A673 (cell line): ENCODE measurements around the gene THYN1. TPM values are rescaled to one million over a fixed set of nuclear protein-coding genes. Genes with fewer than 3 reads are reported as not detected.

Source experiments
- BruUV-seq: library from RNA; stranded (reverse); fragments of 400-500 nt; replicated peaks from 2 replicates; lab custom pipeline; 2021; lab: Mats Ljungman, UMichigan
- CTCF ChIA-PET: fragments of 300-600 bp; sonication (Branson Sonifier 250); formaldehyde crosslinking; loops from one replicate; lab custom pipeline; 2022; ENCODE audit warnings: antibody characterized with exemption; lab: Charles Lee
- POLR2A ChIA-PET: fragments of 300-600 bp; sonication (Branson Sonifier 250); formaldehyde crosslinking; loops from one replicate; lab custom pipeline; 2022; ENCODE audit warnings: antibody characterized with exemption; ENCODE audit not compliant: low non-redundant PET; lab: Charles Lee
- DNase-seq: peaks from one replicate; pipeline ENCODE4 v3.0.0-alpha.2; 2015; ENCODE audit warnings: low spot score
- H3K27ac ChIP-seq: fragments of 200-600 bp; sonication (generic); 2 replicates; pipeline ENCODE4 v1.5.1; 2016; ENCODE audit warnings: mixed run types, low read depth, mild to moderate bottlenecking, mixed read lengths, antibody characterized with exemption, low read length; ENCODE audit not compliant: poor library complexity, severe bottlenecking
- H3K27me3 ChIP-seq: fragments of 200-600 bp; sonication (generic); replicated peaks from 2 replicates; pipeline ENCODE4 v1.6.1; 2017; ENCODE audit warnings: mixed run types, low read depth, mild to moderate bottlenecking, mixed read lengths, antibody characterized with exemption, low read length; ENCODE audit not compliant: insufficient read depth, poor library complexity
- H3K36me3 ChIP-seq: fragments of 200-600 bp; sonication (generic); 2 replicates; pipeline ENCODE4 v1.6.1; 2016; ENCODE audit warnings: mixed run types, mild to moderate bottlenecking, mixed read lengths, antibody characterized with exemption, low read length; ENCODE audit not compliant: insufficient read depth, poor library complexity, severe bottlenecking
- H3K4me1 ChIP-seq: fragments of 200-600 bp; sonication (generic); 2 replicates; pipeline ENCODE4 v1.6.1; 2017; ENCODE audit warnings: mixed run types, mild to moderate bottlenecking, mixed read lengths, antibody characterized with exemption, low read length; ENCODE audit not compliant: insufficient read depth, poor library complexity, severe bottlenecking
- H3K4me3 ChIP-seq: fragments of 200-600 bp; sonication (generic); 2 replicates; pipeline ENCODE4 v1.5.1; 2016; ENCODE audit warnings: low read depth, mixed run types, mild to moderate bottlenecking, mixed read lengths, low read length; ENCODE audit not compliant: poor library complexity, severe bottlenecking
- H3K9me3 ChIP-seq: fragments of 200-600 bp; sonication (generic); 2 replicates; pipeline ENCODE4 v1.6.1; 2016; ENCODE audit warnings: mixed run types, low read depth, mild to moderate bottlenecking, mixed read lengths, antibody characterized with exemption, low read length; ENCODE audit not compliant: poor library complexity, severe bottlenecking
- EZH2 ChIP-seq: fragments of 200-600 bp; sonication (generic); IDR thresholded peaks from 2 replicates; pipeline ENCODE4 v1.6.1; 2017; ENCODE audit warnings: borderline replicate concordance, low read depth, mild to moderate bottlenecking, mixed read lengths, antibody characterized with exemption, low read length; ENCODE audit not compliant: poor library complexity, severe bottlenecking
- intact Hi-C: fragments of 100-400 bp; cut with micrococcal nuclease; formaldehyde crosslinking; loops from one replicate; pipeline ENCODE4 v1.10.0; 2022; ENCODE audit not compliant: unreplicated experiment
- total RNA-seq: library from RNA; stranded (reverse); gene quantifications from 2 replicates; pipeline ENCODE4 v1.2.3, GENCODE V29; 2021
- TF ChIP-seq, protein P1 (sequence below): fragments of 300-800, 200-600 bp; sonication (generic); conservative IDR thresholded peaks from 2 replicates; pipeline ENCODE4 v1.5.1; 2017; ENCODE audit warnings: low read depth, mild to moderate bottlenecking, antibody characterized with exemption, low read length, moderate library complexity, mixed read lengths

Gene THYN1
- total RNA-seq, 1 experiment from 2014 or later: 57.2 TPM

DNA sequence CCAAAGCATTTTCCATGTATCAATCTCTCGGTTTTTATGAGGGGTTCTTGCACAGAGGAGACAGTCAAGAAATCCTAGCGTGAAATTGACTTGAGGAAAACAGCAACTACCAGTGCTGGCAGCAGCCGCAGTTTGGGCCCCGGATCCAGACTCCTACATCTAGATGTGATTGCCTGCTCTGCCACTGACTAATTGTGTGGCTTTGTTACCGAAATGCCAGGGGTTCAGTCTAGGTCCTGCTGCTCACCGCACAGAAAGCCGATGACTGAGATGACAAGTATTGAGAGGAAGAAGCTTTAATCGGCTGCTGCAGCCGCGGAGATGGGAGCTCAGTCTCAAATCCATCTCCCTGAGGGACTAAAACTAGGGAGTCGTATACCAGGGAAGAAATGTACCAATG is 14.8 kb upstream of the THYN1 start:
- H3K27me3 ChIP-seq: peaks cover 12% of the 10 kb centered on the region
- no peak for DNase-seq
- no peak overlapping the region for H3K27ac ChIP-seq
- intact Hi-C loops: no loop called here
- H3K4me1 ChIP-seq: no peaks in the 10 kb centered on the region
- ChIA-PET POLR2A (no interaction called here), CTCF (no interaction called here)
- TF ChIP-seq, protein P1, sequence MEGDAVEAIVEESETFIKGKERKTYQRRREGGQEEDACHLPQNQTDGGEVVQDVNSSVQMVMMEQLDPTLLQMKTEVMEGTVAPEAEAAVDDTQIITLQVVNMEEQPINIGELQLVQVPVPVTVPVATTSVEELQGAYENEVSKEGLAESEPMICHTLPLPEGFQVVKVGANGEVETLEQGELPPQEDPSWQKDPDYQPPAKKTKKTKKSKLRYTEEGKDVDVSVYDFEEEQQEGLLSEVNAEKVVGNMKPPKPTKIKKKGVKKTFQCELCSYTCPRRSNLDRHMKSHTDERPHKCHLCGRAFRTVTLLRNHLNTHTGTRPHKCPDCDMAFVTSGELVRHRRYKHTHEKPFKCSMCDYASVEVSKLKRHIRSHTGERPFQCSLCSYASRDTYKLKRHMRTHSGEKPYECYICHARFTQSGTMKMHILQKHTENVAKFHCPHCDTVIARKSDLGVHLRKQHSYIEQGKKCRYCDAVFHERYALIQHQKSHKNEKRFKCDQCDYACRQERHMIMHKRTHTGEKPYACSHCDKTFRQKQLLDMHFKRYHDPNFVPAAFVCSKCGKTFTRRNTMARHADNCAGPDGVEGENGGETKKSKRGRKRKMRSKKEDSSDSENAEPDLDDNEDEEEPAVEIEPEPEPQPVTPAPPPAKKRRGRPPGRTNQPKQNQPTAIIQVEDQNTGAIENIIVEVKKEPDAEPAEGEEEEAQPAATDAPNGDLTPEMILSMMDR: no peak
- TF ChIP-seq EZH2: no peak
- H3K4me3 ChIP-seq: no peak overlapping the region
- peaks cover 10% of the 10 kb centered on the region for H3K36me3 ChIP-seq
- BruUV-seq: no TSS peak
- H3K9me3 ChIP-seq: no peaks in the 10 kb centered on the region

DNA sequence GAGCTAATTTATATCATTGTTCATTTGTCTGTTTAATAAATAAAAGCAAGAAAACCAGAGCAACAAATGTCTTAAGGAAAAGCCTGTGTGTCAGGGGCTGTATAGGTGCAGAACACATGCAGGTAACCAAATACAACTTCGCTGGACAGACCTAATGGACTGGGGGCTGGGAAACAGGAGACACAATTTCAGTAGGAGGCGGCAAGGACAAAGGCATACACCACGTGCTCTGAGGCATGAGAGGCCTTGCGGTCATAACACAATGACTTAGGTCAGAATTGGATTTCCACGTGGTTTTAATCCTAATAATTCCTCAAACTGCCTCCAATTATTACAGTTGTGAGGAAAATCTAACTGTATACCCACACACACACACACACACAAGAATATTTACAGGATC is 14.3 kb upstream of the THYN1 start:
- POLR2A ChIA-PET: no interaction called here
- TF ChIP-seq, protein P1: no peak
- no peak for TF ChIP-seq EZH2
- BruUV-seq: no TSS peak

GRCh38 chr11:134266841-134267251 is 13.7 kb upstream of the THYN1 start:
- DNase-seq: no peak

More for the DNA sequence above, 14.3 kb upstream of the THYN1 start:
- intact Hi-C loops: no loop called here
- Histone ChIP-seq H3K27me3 (peaks cover 7% of the 10 kb centered on the region), H3K4me1 (no peaks in the 10 kb centered on the region), H3K36me3 (peaks cover 14% of the 10 kb centered on the region), H3K9me3 (no peaks in the 10 kb centered on the region), H3K4me3 (no peak overlapping the region), H3K27ac (no peak overlapping the region)
- CTCF ChIA-PET: interaction anchor here (1.3 kb wide), 1 partner anchor 8 kb away, joined by 3 read pairs; the partner anchor contains the start of gene GLB1L3
- no peak for DNase-seq

More at GRCh38 chr11:134266841-134267251, 13.7 kb upstream of the THYN1 start:
- POLR2A ChIA-PET: no interaction called here
- H3K9me3 ChIP-seq: no peaks in the 10 kb centered on the region
- TF ChIP-seq, protein P1: no peak
- TF ChIP-seq EZH2: no peak
- peaks cover 2% of the 10 kb centered on the region for H3K27me3 ChIP-seq
- BruUV-seq: no TSS peak
- H3K36me3 ChIP-seq: peaks cover 17% of the 10 kb centered on the region
- no peak overlapping the region for H3K27ac ChIP-seq
- intact Hi-C loops: no loop called here
- CTCF ChIA-PET: interaction anchor here (1.3 kb wide), 1 partner anchor 9 kb away, joined by 3 read pairs; the partner anchor contains the start of gene GLB1L3
- no peak overlapping the region for H3K4me3 ChIP-seq
- no peaks in the 10 kb centered on the region for H3K4me1 ChIP-seq
